Peyer's patch (tissue), 4 donors: ENCODE data around the gene TYW3. TPM values are rescaled to one million over a fixed set of nuclear protein-coding genes. Genes with fewer than 3 reads are reported as not detected.

ENCODE experiments used
- DNase-seq, 3 donors: peaks; one replicate each; pipeline ENCODE4 v3.0.0-alpha.2; 2017 to 2019
- H3K27ac ChIP-seq, 4 donors: fragments of 200-600 bp; sonication (generic); one replicate each; pipeline ENCODE4 v1.5.1; 2016 to 2019
- H3K27me3 ChIP-seq, 2 donors: fragments of 200-600 bp; sonication (generic); one replicate each; pipeline ENCODE4 v1.5.1; 2019
- H3K36me3 ChIP-seq, 3 donors: fragments of 200-600 bp; sonication (generic); one replicate each; pipeline ENCODE4 v1.5.1; 2016 to 2019
- H3K4me1 ChIP-seq, 4 donors: fragments of 200-600 bp; sonication (generic); one replicate each; pipeline ENCODE4 v1.5.1; 2016 to 2019
- H3K4me3 ChIP-seq, 4 donors: fragments of 200-600 bp; sonication (generic); 1 replicate in 3 of 4; 2 replicates in 1 of 4; pipeline ENCODE4 v1.5.1; 2016 to 2019; ENCODE audit warnings: mild to moderate bottlenecking in 1 of 4
- H3K9me3 ChIP-seq, 4 donors: fragments of 200-600 bp; sonication (generic); one replicate each; pipeline ENCODE4 v1.5.1; 2016 to 2019; ENCODE audit warnings: mild to moderate bottlenecking in 1 of 4
- POLR2A ChIP-seq, 2 donors: fragments of 450-650 bp; IDR thresholded peaks; one replicate each; pipeline ENCODE4 v1.5.1; 2017; ENCODE audit warnings: antibody characterized with exemption in 2 of 2, mild to moderate bottlenecking in 2 of 2, moderate library complexity in 2 of 2
- total RNA-seq, 4 donors: library from RNA; depleted of rRNA; stranded (reverse); fragments of >200 nt; gene quantifications; one replicate each; pipeline ENCODE4 v1.1.0, GENCODE V29; 2016
- TF ChIP-seq, protein P1 (sequence below), 6 experiments: fragments of 450-650 bp in 4 of 6; fragments of 200-600 bp in 2 of 6; sonication (generic) in 1 of 6; IDR thresholded peaks; one replicate each; pipeline ENCODE4 v1.5.1; 2017 to 2019; ENCODE audit warnings: antibody characterized with exemption in 6 of 6, mild to moderate bottlenecking in 3 of 6, moderate library complexity in 1 of 6

Gene TYW3
- total RNA-seq, 4 donors from 2014 or later: 2.7 to 12.4 (median 4.9) TPM

DNA sequence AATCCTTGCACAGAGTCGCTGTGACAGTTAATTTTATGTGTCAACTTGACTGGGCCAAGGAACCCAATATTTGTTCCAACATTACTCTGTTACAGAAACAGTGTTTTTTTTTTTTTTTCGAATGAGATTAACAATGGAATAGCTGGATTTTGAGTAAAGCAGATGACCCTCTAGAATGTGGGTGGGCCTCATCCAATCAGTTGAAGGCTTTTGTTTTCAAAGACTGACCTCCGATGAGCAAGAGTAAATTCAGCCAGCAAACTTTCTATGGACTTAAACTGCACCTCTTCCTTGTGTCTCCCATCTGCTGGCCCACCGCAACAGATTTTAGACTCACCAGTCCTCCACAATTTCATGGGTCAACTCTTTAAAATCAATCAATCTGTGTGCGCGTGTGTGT lies 17.1 kb upstream of the TYW3 start:
- no peak overlapping the region for H3K4me3 ChIP-seq
- no peak for TF ChIP-seq POLR2A (IDR thresholded peaks at IDR 0.05)
- TF ChIP-seq, protein P1, sequence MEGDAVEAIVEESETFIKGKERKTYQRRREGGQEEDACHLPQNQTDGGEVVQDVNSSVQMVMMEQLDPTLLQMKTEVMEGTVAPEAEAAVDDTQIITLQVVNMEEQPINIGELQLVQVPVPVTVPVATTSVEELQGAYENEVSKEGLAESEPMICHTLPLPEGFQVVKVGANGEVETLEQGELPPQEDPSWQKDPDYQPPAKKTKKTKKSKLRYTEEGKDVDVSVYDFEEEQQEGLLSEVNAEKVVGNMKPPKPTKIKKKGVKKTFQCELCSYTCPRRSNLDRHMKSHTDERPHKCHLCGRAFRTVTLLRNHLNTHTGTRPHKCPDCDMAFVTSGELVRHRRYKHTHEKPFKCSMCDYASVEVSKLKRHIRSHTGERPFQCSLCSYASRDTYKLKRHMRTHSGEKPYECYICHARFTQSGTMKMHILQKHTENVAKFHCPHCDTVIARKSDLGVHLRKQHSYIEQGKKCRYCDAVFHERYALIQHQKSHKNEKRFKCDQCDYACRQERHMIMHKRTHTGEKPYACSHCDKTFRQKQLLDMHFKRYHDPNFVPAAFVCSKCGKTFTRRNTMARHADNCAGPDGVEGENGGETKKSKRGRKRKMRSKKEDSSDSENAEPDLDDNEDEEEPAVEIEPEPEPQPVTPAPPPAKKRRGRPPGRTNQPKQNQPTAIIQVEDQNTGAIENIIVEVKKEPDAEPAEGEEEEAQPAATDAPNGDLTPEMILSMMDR (IDR thresholded peaks at IDR 0.05): no peak
- no peak for DNase-seq
- H3K36me3 ChIP-seq: peaks cover 0 to 53% (median 0%) of the 10 kb centered on the region in 3 donors
- H3K27me3 ChIP-seq: no peaks in the 10 kb centered on the region
- no peaks in the 10 kb centered on the region for H3K4me1 ChIP-seq
- H3K27ac ChIP-seq: no peak overlapping the region
- no peaks in the 10 kb centered on the region for H3K9me3 ChIP-seq

DNA sequence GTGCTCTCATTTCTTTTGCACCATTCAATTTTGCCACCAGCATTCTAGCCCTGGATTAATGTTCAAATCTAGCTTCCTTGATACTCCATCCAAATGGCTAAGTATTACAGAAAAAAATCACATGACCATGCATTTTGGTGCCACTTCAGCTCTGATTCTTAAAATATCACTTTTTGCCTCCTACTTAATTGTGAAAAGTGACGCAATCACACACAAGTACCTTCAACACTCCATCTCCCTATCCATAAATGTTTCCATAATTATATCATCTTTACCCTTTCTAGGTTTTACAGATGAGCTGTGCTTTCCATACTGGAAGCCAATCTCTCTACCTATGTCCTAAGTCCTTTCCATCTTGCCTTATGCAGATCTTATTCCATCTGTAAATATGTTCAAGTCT lies 16.1 kb upstream of the TYW3 start:
- Histone ChIP-seq H3K4me3 (no peak overlapping the region), H3K36me3 (peaks cover 0 to 58% (median 0%) of the 10 kb centered on the region in 3 donors), H3K27me3 (no peaks in the 10 kb centered on the region), H3K9me3 (no peaks in the 10 kb centered on the region), H3K27ac (no peak overlapping the region), H3K4me1 (no peaks in the 10 kb centered on the region)
- DNase-seq: no peak
- TF ChIP-seq POLR2A (IDR thresholded peaks at IDR 0.05): no peak
- TF ChIP-seq, protein P1 (IDR thresholded peaks at IDR 0.05): no peak

DNA sequence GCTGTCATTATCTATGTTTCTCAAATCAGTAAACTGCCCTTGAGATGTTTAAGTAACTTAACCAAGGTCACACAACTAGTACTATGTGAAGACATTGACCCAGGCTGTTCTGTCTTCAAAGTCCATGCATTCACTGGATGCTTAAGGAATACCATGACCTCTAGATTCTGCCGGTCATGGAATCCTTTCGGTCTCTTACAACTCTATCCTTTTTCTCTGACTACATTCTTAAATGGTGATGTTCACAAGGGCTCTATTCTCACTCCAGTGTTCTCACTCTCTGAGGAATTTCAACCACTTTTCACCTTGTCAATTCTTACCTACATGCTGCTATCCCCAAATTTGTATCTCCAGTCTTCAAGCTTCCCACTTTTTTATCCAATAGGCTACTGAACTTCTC lies 15.3 kb upstream of the TYW3 start:
- no peak for TF ChIP-seq POLR2A (IDR thresholded peaks at IDR 0.05)
- TF ChIP-seq, protein P1 (IDR thresholded peaks at IDR 0.05): no peak
- DNase-seq: no peak
- Histone ChIP-seq H3K27me3 (no peaks in the 10 kb centered on the region), H3K4me1 (no peaks in the 10 kb centered on the region), H3K36me3 (peaks cover 0 to 63% (median 0%) of the 10 kb centered on the region in 3 donors), H3K27ac (no peak overlapping the region), H3K4me3 (no peak overlapping the region), H3K9me3 (no peaks in the 10 kb centered on the region)

DNA sequence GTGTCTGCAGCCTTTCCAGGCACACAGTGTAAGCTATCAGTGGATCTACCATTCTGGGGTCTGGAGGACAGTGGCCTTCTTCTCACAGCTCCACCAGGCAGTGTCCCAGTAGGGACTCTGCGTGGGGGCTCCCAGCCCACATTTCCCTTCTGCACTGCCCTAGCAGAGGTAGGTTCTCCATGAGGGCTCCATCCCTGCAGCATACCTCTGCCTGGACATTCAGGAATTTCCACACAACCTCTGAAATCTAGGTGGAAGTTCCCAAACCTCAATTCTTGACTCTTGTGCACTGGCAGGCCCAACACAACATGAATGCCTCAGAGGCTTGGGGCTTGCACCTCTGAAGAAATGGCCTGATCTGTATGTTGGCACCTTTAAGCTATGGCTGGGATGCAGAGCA lies 6.9 kb upstream of the TYW3 start:
- no peaks in the 10 kb centered on the region for H3K27me3 ChIP-seq
- H3K27ac ChIP-seq: no peak overlapping the region
- H3K9me3 ChIP-seq: peaks cover 0 to 8% (median 3%) of the 10 kb centered on the region in 4 donors
- H3K36me3 ChIP-seq: peaks cover 0 to 38% (median 0%) of the 10 kb centered on the region in 3 donors
- no peak for DNase-seq
- TF ChIP-seq, protein P1 (IDR thresholded peaks at IDR 0.05): no peak
- TF ChIP-seq POLR2A (IDR thresholded peaks at IDR 0.05): no peak
- H3K4me3 ChIP-seq: no peak overlapping the region
- H3K4me1 ChIP-seq: no peaks in the 10 kb centered on the region

DNA sequence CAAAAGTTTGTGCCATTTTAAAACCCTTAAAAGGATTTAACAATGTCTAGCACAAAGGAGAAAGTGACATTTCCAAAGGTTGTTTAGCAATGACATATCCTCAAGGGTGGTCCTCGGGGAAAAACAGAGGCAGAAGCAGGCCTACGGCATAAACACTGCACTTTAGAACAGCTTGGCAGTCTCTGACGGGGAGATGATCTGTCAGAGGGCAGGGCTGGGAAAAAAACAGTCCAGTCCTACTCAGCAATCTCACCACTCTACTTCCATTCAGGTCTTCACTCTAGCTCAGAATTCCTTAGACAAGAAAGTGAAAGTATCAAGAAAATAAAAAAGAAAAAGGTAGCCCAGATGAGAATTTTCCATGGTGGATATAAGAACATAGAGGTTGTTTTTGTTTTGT lies 4.2 kb upstream of the TYW3 start:
- TF ChIP-seq, protein P1 (IDR thresholded peaks at IDR 0.05): no peak
- Histone ChIP-seq H3K36me3 (peaks cover 0 to 11% (median 0%) of the 10 kb centered on the region in 3 donors), H3K4me3 (no peak overlapping the region), H3K27ac (no peak overlapping the region), H3K27me3 (no peaks in the 10 kb centered on the region), H3K9me3 (peaks cover 0 to 8% (median 3%) of the 10 kb centered on the region in 4 donors), H3K4me1 (peaks cover 0 to 10% (median 3%) of the 10 kb centered on the region in 4 donors)
- no peak for DNase-seq
